HCT116 (cell line): ENCODE results near the gene HLCS.

ENCODE experiments used
- CBX3 ChIP-seq: IDR thresholded peaks from 2 replicates; pipeline ENCODE4 v1.6.1; 2012; ENCODE audit warnings: low read depth
- CEBPB ChIP-seq: IDR thresholded peaks from 2 replicates; pipeline ENCODE4 v1.6.1; 2012; ENCODE audit warnings: low read depth
- ELF1 ChIP-seq: IDR thresholded peaks from 2 replicates; pipeline ENCODE4 v1.6.1; 2012; ENCODE audit warnings: low read depth, borderline replicate concordance
- EZH2 ChIP-seq: fragments of 200-600 bp; sonication (generic); IDR thresholded peaks from 2 replicates; pipeline ENCODE4 v1.6.1; 2017; ENCODE audit warnings: antibody characterized with exemption, mixed run types
- EZH2phosphoT487 ChIP-seq: fragments of 200-600 bp; IDR thresholded peaks from 2 replicates; pipeline ENCODE4 v1.6.1; 2018; ENCODE audit warnings: antibody characterized with exemption, borderline replicate concordance
- FOSL1 ChIP-seq: IDR thresholded peaks from 2 replicates; pipeline ENCODE4 v1.6.1; 2012; ENCODE audit warnings: low read depth
- JUND ChIP-seq: IDR thresholded peaks from 2 replicates; pipeline ENCODE4 v1.6.1; 2012
- POLR2A ChIP-seq: IDR thresholded peaks from 2 replicates; pipeline ENCODE4 v1.7.0; 2011; ENCODE audit warnings: borderline replicate concordance; ENCODE audit not compliant: insufficient read depth, insufficient read length; ENCODE audit errors: extremely low read depth
- POLR2AphosphoS5 ChIP-seq: IDR thresholded peaks from 2 replicates; pipeline ENCODE4 v1.6.1; 2011; ENCODE audit warnings: mild to moderate bottlenecking, low read depth, low read length, moderate library complexity
- REST ChIP-seq: IDR thresholded peaks from 2 replicates; pipeline ENCODE4 v1.6.1; 2012; ENCODE audit warnings: low read depth
- SP1 ChIP-seq: IDR thresholded peaks from 2 replicates; pipeline ENCODE4 v1.6.1; 2012; ENCODE audit warnings: low read depth
- TCF7L2 ChIP-seq: IDR thresholded peaks from 2 replicates; pipeline ENCODE4 v1.7.0; 2011; ENCODE audit warnings: borderline replicate concordance, inconsistent platforms; ENCODE audit not compliant: insufficient read depth, insufficient read length; ENCODE audit errors: extremely low read depth
- YY1 ChIP-seq: IDR thresholded peaks from 2 replicates; pipeline ENCODE4 v1.6.1; 2011; ENCODE audit warnings: low read length, low read depth, moderate library complexity, mild to moderate bottlenecking; ENCODE audit not compliant: insufficient replicate concordance; ENCODE audit errors: extremely low read depth
- TF ChIP-seq, protein P1 (sequence below), 3 experiments: fragments of 200-600 bp in 1 of 3; sonication (generic) in 1 of 3; IDR thresholded peaks in 2 of 3; conservative IDR thresholded peaks in 1 of 3; 2 replicates each; pipeline ENCODE4 v1.5.1; 2012 to 2017; ENCODE audit warnings: low read depth in 2 of 3, low read length in 2 of 3, antibody characterized with exemption in 1 of 3, borderline replicate concordance in 1 of 3, control low read depth in 1 of 3, mild to moderate bottlenecking in 1 of 3, mixed read lengths in 1 of 3, mixed run types in 1 of 3, moderate library complexity in 1 of 3; ENCODE audit not compliant: insufficient read depth in 1 of 3

DNA sequence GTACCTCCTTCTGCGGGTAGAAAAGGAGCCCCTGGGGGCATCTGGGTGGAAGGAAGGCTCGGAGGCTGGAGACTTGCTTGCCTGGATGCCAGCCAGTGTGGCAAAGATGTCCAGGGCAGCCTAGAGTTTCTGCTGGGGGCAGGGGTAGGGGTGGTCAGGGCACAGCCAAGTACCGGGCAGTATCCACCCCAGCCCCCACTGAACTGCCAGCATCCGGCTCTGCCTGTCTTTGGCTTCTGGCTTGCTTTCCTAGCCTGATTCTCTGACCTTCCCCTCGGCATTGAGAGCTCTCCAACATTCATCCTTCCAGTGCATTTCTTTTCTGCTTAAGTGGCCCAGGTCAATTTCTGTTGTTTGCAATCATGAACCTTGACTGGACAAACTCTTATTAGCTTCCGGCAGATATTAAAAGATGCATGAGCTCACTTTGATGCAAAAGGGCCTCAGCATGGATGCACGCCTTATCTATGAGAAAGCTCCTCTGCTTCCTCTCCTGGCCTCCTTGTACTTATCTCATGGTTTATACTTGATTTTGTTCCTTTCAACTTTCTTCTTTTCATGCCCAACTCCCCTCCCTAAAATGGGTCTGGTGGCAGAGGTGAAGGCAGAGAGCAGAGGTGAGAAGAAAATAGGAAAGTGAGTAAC is 116.9 kb downstream of the HLCS start:
- no peak for TF ChIP-seq EZH2phosphoT487
- TF ChIP-seq, protein P1, sequence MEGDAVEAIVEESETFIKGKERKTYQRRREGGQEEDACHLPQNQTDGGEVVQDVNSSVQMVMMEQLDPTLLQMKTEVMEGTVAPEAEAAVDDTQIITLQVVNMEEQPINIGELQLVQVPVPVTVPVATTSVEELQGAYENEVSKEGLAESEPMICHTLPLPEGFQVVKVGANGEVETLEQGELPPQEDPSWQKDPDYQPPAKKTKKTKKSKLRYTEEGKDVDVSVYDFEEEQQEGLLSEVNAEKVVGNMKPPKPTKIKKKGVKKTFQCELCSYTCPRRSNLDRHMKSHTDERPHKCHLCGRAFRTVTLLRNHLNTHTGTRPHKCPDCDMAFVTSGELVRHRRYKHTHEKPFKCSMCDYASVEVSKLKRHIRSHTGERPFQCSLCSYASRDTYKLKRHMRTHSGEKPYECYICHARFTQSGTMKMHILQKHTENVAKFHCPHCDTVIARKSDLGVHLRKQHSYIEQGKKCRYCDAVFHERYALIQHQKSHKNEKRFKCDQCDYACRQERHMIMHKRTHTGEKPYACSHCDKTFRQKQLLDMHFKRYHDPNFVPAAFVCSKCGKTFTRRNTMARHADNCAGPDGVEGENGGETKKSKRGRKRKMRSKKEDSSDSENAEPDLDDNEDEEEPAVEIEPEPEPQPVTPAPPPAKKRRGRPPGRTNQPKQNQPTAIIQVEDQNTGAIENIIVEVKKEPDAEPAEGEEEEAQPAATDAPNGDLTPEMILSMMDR (IDR thresholded peaks at IDR 0.05 in 2 of 3, conservative IDR thresholded peaks at IDR 0.05 in 1 of 3; ENCODE audit: borderline replicate concordance in 1 of 3, insufficient read depth in 1 of 3, low read depth in 2 of 3, low read length in 2 of 3) = no peak
- no peak for TF ChIP-seq POLR2AphosphoS5
- TF ChIP-seq POLR2A = no peak
- TF ChIP-seq TCF7L2 = no peak
- TF ChIP-seq CBX3 = no peak
- no peak for TF ChIP-seq SP1
- no peak for TF ChIP-seq YY1
- TF ChIP-seq EZH2 = no peak
- TF ChIP-seq JUND = no peak
- TF ChIP-seq ELF1 = no peak
- no peak for TF ChIP-seq CEBPB
- no peak for TF ChIP-seq FOSL1
- no peak for TF ChIP-seq REST
